Measurements from ENCODE around the gene NPHS1.

The NPHS1 gene

GRCh38 chr19:35828692-35829301, 23.5 kb downstream of the NPHS1 start:
- peak; percentile 53 for DNase-seq (ENCODE audit: low read depth)
- in situ Hi-C loops (cut with HindIII; ENCODE audit: low sequenced_read_pairs): no loop called here
- H3K4me3 ChIP-seq (ENCODE audit: low read depth, low read length): no peak overlapping the region
- TF ChIP-seq CTCF (IDR thresholded peaks at IDR 0.05; ENCODE audit: low read depth, low read length, missing control alignments): no peak

- DNase-seq (ENCODE audit: low read depth): no peak
- no peak for TF ChIP-seq CTCF (IDR thresholded peaks at IDR 0.05; ENCODE audit: low read depth, low read length, missing control alignments)
- in situ Hi-C loops (cut with HindIII; ENCODE audit: low sequenced_read_pairs): no loop called here
- no peak overlapping the region for H3K4me3 ChIP-seq (ENCODE audit: low read depth, low read length)
Measured at GRCh38 chr19:35824150-35824549, 28.2 kb downstream of the NPHS1 start.

GRCh38 chr19:35822579-35822978, 29.7 kb downstream of the NPHS1 start:
- in situ Hi-C loops (cut with HindIII; ENCODE audit: low sequenced_read_pairs): no loop called here
- DNase-seq (ENCODE audit: low read depth): no peak
- H3K4me3 ChIP-seq (ENCODE audit: low read depth, low read length): no peak overlapping the region
- no peak for TF ChIP-seq CTCF (IDR thresholded peaks at IDR 0.05; ENCODE audit: low read depth, low read length, missing control alignments)

GRCh38 chr19:35818445-35818844, 33.9 kb downstream of the NPHS1 start:
- no peak overlapping the region for H3K4me3 ChIP-seq (ENCODE audit: low read depth, low read length)
- in situ Hi-C loops (cut with HindIII; ENCODE audit: low sequenced_read_pairs): no loop called here
- TF ChIP-seq CTCF (IDR thresholded peaks at IDR 0.05; ENCODE audit: low read depth, low read length, missing control alignments): no peak
- DNase-seq (ENCODE audit: low read depth): no peak

- DNase-seq (ENCODE audit: low read depth): no peak
- in situ Hi-C loops (cut with HindIII; ENCODE audit: low sequenced_read_pairs): no loop called here
- H3K4me3 ChIP-seq (ENCODE audit: low read depth, low read length): no peak overlapping the region
- no peak for TF ChIP-seq CTCF (IDR thresholded peaks at IDR 0.05; ENCODE audit: low read depth, low read length, missing control alignments)
Measured at GRCh38 chr19:35816846-35817245, 35.5 kb downstream of the NPHS1 start.

GRCh38 chr19:35816262-35816661, 36.0 kb downstream of the NPHS1 start:
- TF ChIP-seq CTCF (IDR thresholded peaks at IDR 0.05; ENCODE audit: low read depth, low read length, missing control alignments): no peak
- DNase-seq (ENCODE audit: low read depth): no peak
- no peak overlapping the region for H3K4me3 ChIP-seq (ENCODE audit: low read depth, low read length)
- in situ Hi-C loops (cut with HindIII; ENCODE audit: low sequenced_read_pairs): no loop called here
